WTC11 (cell line): ENCODE data around the gene EBP.

Experiments used
- ARID4B ChIP-seq: sonication (generic); formaldehyde crosslinking; IDR thresholded peaks from 2 replicates; pipeline ENCODE4 v1.8.0; 2023; ENCODE audit warnings: missing genetic modification reagents, mild to moderate bottlenecking, borderline replicate concordance
- CBFB ChIP-seq: sonication (generic); formaldehyde crosslinking; IDR thresholded peaks from 2 replicates; pipeline ENCODE4 v1.8.1; 2022; ENCODE audit warnings: mild to moderate bottlenecking, low read depth, missing genetic modification reagents
- CREM ChIP-seq: sonication (generic); formaldehyde crosslinking; IDR thresholded peaks from 2 replicates; pipeline ENCODE4 v1.8.1; 2022; ENCODE audit warnings: mild to moderate bottlenecking, missing genetic modification reagents, moderate library complexity
- GRHL2 ChIP-seq: fragments of 250-450 bp; sonication (Bioruptor Pico); IDR thresholded peaks from 2 replicates; pipeline ENCODE4 v1.8.0; 2022; ENCODE audit warnings: mild to moderate bottlenecking, moderate library complexity; ENCODE audit not compliant: insufficient replicate concordance, severe bottlenecking
- IRF2 ChIP-seq: sonication (generic); formaldehyde crosslinking; IDR thresholded peaks from 2 replicates; pipeline ENCODE4 v1.8.0; 2022; ENCODE audit warnings: low read depth, missing genetic modification reagents, borderline replicate concordance
- ZNF416 ChIP-seq: fragments of 250-450 bp; sonication (Bioruptor Pico); IDR thresholded peaks from 2 replicates; pipeline ENCODE4 v1.9.0; 2021; ENCODE audit warnings: mild to moderate bottlenecking, inconsistent platforms
- TF ChIP-seq, protein P1 (sequence below): fragments of 200-600 bp; IDR thresholded peaks from 2 replicates; pipeline ENCODE4 v1.8.0; 2022; ENCODE audit warnings: antibody characterized with exemption

DNA sequence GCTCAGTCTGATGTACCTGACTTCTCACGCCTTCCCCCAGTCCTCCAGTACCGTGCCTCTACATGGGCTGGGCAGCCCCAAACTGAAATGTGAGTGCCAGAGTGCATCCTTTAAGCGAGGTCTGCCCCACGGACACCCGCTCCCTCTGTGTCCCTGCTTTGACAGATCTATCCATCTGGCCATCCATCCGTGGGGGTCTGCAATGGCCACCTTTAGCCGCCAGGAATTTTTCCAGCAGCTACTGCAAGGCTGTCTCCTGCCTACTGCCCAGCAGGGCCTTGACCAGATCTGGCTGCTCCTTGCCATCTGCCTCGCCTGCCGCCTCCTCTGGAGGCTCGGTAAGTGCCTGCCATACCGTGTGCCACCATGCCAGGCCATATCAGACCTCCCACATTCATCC, 12.0 kb upstream of the EBP start:
- TF ChIP-seq GRHL2: no peak
- no peak for TF ChIP-seq CREM (CRISPR knock-in tag)
- TF ChIP-seq ZNF416: no peak
- TF ChIP-seq IRF2 (CRISPR knock-in tag): no peak
- no peak for TF ChIP-seq ARID4B (CRISPR knock-in tag)
- TF ChIP-seq CBFB (CRISPR knock-in tag): no peak
- TF ChIP-seq, protein P1, sequence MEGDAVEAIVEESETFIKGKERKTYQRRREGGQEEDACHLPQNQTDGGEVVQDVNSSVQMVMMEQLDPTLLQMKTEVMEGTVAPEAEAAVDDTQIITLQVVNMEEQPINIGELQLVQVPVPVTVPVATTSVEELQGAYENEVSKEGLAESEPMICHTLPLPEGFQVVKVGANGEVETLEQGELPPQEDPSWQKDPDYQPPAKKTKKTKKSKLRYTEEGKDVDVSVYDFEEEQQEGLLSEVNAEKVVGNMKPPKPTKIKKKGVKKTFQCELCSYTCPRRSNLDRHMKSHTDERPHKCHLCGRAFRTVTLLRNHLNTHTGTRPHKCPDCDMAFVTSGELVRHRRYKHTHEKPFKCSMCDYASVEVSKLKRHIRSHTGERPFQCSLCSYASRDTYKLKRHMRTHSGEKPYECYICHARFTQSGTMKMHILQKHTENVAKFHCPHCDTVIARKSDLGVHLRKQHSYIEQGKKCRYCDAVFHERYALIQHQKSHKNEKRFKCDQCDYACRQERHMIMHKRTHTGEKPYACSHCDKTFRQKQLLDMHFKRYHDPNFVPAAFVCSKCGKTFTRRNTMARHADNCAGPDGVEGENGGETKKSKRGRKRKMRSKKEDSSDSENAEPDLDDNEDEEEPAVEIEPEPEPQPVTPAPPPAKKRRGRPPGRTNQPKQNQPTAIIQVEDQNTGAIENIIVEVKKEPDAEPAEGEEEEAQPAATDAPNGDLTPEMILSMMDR: no peak
